Type B pancreatic cell (in vitro differentiated cells): ENCODE results near the gene MYL5. TPM values are rescaled to one million over a fixed set of nuclear protein-coding genes. Genes with fewer than 3 reads are reported as not detected.
A peak's percentile ranks its signal among the peaks of the same experiment; 100 is the strongest.
"Not testable (repeated sequence)": the region's sequence is repeated elsewhere in the genome, so short reads cannot be mapped to it uniquely, and the experiment has no call there.

ENCODE experiments used
- DNase-seq: peaks from one replicate; pipeline ENCODE4 v3.0.0; 2021; ENCODE audit warnings: mixed read lengths; ENCODE audit not compliant: unreplicated experiment; ENCODE audit errors: extremely low spot score
- H3K27ac Mint-ChIP-seq: 2 replicates; pipeline ENCODE4 v1.8.0; 2021; ENCODE audit warnings: mild to moderate bottlenecking, mixed read lengths
- H3K27me3 Mint-ChIP-seq: 2 replicates; pipeline ENCODE4 v1.8.0; 2021; ENCODE audit warnings: mixed read lengths
- H3K36me3 Mint-ChIP-seq: 2 replicates; pipeline ENCODE4 v1.8.0; 2021; ENCODE audit warnings: mixed read lengths
- H3K4me1 Mint-ChIP-seq: one replicate; pipeline ENCODE4 v1.8.0; 2021; ENCODE audit warnings: mixed read lengths; ENCODE audit not compliant: unreplicated experiment
- H3K4me3 Mint-ChIP-seq: 2 replicates; pipeline ENCODE4 v1.8.0; 2021; ENCODE audit warnings: mild to moderate bottlenecking, mixed read lengths
- H3K9me3 Mint-ChIP-seq: 2 replicates; pipeline ENCODE4 v1.8.0; 2021; ENCODE audit warnings: mixed read lengths
- total RNA-seq: library from RNA; stranded (reverse); gene quantifications from 2 replicates; pipeline ENCODE4 v1.2.1, GENCODE V29; 2021; ENCODE audit warnings: low replicate concordance
- TF ChIP-seq, protein P1 (sequence below): fragments of 200-600 bp; sonication (generic); conservative IDR thresholded peaks from 2 replicates; pipeline ENCODE4 v1.5.0; 2021; ENCODE audit warnings: antibody characterized with exemption, mild to moderate bottlenecking

The MYL5 gene
- total RNA-seq, 1 donor from 2014 or later = 20.2 TPM

DNA sequence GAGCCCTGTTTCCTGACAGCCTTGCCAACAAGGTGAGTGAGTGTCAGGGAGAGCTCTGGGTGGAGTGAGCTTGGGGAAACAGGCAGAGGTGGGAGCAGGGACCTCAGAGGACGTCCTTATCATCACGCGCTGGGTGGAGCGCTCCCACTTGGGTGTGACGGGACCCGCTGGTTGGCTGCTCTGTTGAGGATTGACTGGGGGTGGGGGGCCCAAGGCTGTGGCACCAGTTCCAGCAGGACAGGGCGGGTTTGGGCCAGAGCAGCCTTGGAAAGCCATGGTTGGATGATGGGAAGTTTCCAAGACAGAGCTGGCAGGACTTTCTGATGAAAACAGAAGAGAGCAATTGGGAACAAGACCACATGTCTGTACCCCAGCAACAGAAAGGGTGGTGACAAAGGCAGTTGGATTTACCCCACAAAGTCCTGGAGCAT lies 28.3 kb downstream of the MYL5 start:
- H3K27ac Mint-ChIP-seq = no peak overlapping the region

GRCh38 chr4:703336-704197 lies 29.2 kb downstream of the MYL5 start:
- Mint-ChIP-seq H3K4me1 (peaks cover 2% of the 10 kb centered on the region), H3K27ac (no peak overlapping the region), H3K36me3 (peaks cover under 1% of the 10 kb centered on the region), H3K27me3 (peaks cover 5% of the 10 kb centered on the region), H3K4me3 (no peak overlapping the region), H3K9me3 (no peaks in the 10 kb centered on the region)
- TF ChIP-seq, protein P1, sequence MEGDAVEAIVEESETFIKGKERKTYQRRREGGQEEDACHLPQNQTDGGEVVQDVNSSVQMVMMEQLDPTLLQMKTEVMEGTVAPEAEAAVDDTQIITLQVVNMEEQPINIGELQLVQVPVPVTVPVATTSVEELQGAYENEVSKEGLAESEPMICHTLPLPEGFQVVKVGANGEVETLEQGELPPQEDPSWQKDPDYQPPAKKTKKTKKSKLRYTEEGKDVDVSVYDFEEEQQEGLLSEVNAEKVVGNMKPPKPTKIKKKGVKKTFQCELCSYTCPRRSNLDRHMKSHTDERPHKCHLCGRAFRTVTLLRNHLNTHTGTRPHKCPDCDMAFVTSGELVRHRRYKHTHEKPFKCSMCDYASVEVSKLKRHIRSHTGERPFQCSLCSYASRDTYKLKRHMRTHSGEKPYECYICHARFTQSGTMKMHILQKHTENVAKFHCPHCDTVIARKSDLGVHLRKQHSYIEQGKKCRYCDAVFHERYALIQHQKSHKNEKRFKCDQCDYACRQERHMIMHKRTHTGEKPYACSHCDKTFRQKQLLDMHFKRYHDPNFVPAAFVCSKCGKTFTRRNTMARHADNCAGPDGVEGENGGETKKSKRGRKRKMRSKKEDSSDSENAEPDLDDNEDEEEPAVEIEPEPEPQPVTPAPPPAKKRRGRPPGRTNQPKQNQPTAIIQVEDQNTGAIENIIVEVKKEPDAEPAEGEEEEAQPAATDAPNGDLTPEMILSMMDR = no peak
- no peak for DNase-seq

More for the DNA sequence above, 28.3 kb downstream of the MYL5 start:
- H3K9me3 Mint-ChIP-seq = no peaks in the 10 kb centered on the region
- TF ChIP-seq, protein P1 = no peak
- no peaks in the 10 kb centered on the region for H3K36me3 Mint-ChIP-seq
- H3K27me3 Mint-ChIP-seq = peaks cover 5% of the 10 kb centered on the region
- no peaks in the 10 kb centered on the region for H3K4me1 Mint-ChIP-seq
- H3K4me3 Mint-ChIP-seq = no peak overlapping the region
- no peak for DNase-seq

DNA sequence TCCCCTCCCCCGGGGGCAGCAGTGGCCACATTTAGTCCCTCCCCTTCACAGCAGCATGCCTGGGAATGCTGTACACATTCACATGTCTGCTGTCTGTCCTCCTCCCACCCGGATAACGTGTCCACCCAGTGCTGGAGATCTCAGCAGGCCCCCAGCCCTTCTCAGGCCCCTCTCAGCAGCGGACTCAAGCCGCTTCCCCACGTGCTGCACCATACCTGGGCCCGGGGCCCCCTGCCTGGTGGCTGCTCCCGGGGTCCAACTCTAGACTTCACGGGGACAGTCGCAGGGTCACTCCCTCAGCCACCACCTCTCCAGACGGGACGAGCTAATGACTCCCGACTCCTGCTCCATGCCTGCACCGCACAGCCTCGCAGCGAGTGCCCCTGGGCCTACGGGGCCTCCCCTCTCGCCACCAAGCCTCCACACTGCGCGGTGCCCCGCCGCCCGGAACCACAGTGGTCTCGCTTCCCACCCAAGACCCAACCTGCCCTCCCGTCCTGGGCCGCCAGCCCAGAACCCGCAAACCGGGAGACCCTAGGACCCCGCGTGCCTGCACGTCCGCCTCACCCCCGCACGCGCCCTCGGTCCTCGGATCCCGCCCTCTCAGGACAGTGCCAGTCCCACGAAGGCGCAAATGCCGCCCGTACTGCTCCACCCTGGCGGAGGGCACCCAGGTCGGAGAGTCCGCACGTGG lies 30.0 kb downstream of the MYL5 start:
- Mint-ChIP-seq H3K36me3 (peaks cover 8% of the 10 kb centered on the region), H3K27ac (no peak overlapping the region), H3K9me3 (no peaks in the 10 kb centered on the region), H3K4me3 (no peak overlapping the region), H3K4me1 (peaks cover 8% of the 10 kb centered on the region), H3K27me3 (peaks cover 5% of the 10 kb centered on the region)
- no peak for DNase-seq
- TF ChIP-seq, protein P1 = no peak

GRCh38 chr4:704971-705277 lies 30.6 kb downstream of the MYL5 start:
- peaks cover 5% of the 10 kb centered on the region for H3K27me3 Mint-ChIP-seq
- no peak overlapping the region for H3K4me3 Mint-ChIP-seq
- H3K36me3 Mint-ChIP-seq = peaks cover 13% of the 10 kb centered on the region
- peaks cover 12% of the 10 kb centered on the region for H3K4me1 Mint-ChIP-seq
- TF ChIP-seq, protein P1 = no peak
- H3K9me3 Mint-ChIP-seq = no peaks in the 10 kb centered on the region
- H3K27ac Mint-ChIP-seq = no peak overlapping the region
- DNase-seq = no peak

DNA sequence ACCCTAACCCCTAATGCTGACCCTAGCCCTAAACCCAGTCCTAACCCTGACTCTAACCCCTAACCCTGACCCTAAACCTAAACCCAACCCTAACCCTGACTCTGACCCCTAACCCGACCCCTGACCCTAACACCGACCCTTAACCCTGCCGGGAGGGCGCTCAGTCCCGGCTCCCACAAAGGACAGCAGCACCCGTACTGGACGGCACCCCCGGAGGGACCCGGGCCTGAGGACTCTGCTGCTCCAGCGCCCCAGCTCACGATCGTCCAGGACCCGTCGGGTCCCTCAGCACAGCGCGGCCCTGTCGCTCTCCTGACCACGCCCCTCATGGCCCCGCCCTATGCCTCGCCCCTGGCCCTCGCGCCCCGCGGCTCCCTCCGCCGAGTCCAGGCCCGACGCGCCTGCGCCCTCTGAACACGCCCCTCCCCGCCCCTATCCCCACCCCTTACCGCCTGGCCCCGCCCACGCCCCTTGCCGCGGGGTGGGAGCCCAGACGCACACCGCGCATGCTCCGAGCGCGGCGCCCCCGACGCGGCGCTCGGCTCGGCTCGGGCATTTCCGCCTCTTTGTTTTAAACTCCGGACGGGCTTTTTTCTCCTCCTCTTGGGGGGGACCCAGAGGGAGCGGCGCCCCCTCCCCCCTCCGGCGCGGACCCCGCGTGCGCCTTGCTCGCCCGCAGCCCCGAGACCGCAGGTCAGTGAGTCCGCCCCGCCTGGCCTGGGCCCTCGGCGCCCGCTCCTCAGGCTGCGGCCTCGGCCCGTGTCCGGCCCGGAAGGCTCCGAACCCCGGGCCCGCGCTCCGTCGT lies 31.1 kb downstream of the MYL5 start, which contains the start of gene PCGF3:
Gene PCGF3, plus strand, starts transcription at position 555 of the 805 bp plus-strand sequence. CDS start 27,849 bp downstream, outside the sequence.
- Mint-ChIP-seq H3K4me3 (peak within 1 kb of the TSS; percentile 82), H3K27ac (peak within 1 kb of the TSS; percentile 48), H3K4me1 (peaks cover 16% of the 10 kb centered on the region), H3K36me3 (peaks cover 17% of the 10 kb centered on the region), H3K27me3 (peaks cover 5% of the 10 kb centered on the region), H3K9me3 (no peaks in the 10 kb centered on the region)
- peak; percentile 99 for DNase-seq
- TF ChIP-seq, protein P1 = no peak

- peaks cover 19% of the 10 kb centered on the region for H3K4me1 Mint-ChIP-seq
- H3K27ac Mint-ChIP-seq, H3K27me3 Mint-ChIP-seq, DNase-seq, H3K9me3 Mint-ChIP-seq: not testable (repeated sequence)
- H3K36me3 Mint-ChIP-seq = peaks cover 22% of the 10 kb centered on the region
- peak overlapping the region; percentile 25 for H3K4me3 Mint-ChIP-seq
Observed at GRCh38 chr4:706083-706633, 31.8 kb downstream of the MYL5 start.
